GM12878 (cell line): ENCODE results near the gene MAVS.

Experiments
- CBX5 ChIP-seq: sonication (generic); IDR thresholded peaks from 2 replicates; pipeline ENCODE4 v1.6.1; 2016; ENCODE audit warnings: low read depth, moderate library complexity, mild to moderate bottlenecking, inconsistent platforms
- CTCF ChIP-seq, 3 experiments: IDR thresholded peaks in 2 of 3; conservative IDR thresholded peaks in 1 of 3; 2 replicates each; pipeline ENCODE4 v1.5.1; 2011; ENCODE audit warnings: low read depth in 3 of 3, low read length in 3 of 3, mild to moderate bottlenecking in 3 of 3, control low read depth in 2 of 3, moderate library complexity in 2 of 3, inconsistent platforms in 1 of 3, mixed read lengths in 1 of 3; ENCODE audit not compliant: control insufficient read depth in 2 of 3, insufficient read depth in 1 of 3; ENCODE audit errors: extremely low read depth in 1 of 3
- EED ChIP-seq: sonication (generic); IDR thresholded peaks from 2 replicates; pipeline ENCODE4 v1.6.1; 2016; ENCODE audit warnings: antibody characterized with exemption, low read depth
- FOS ChIP-seq: IDR thresholded peaks from 3 replicates; pipeline ENCODE4 v1.6.1; 2011; ENCODE audit warnings: borderline replicate concordance; ENCODE audit not compliant: insufficient read length; ENCODE audit errors: extremely low read depth
- FOXM1 ChIP-seq: IDR thresholded peaks from 2 replicates; pipeline ENCODE4 v1.6.1; 2012; ENCODE audit warnings: low read depth, mild to moderate bottlenecking, inconsistent platforms, low read length, moderate library complexity
- HDGF ChIP-seq: fragments of 450-650 bp; IDR thresholded peaks from 2 replicates; pipeline ENCODE4 v1.6.1; 2016; ENCODE audit warnings: antibody characterized with exemption
- POU2F2 ChIP-seq: IDR thresholded peaks from 3 replicates; pipeline ENCODE4 v1.6.1; 2011; ENCODE audit warnings: low read depth, mild to moderate bottlenecking, low read length, borderline replicate concordance
- ZBED1 ChIP-seq: IDR thresholded peaks from 2 replicates; pipeline ENCODE4 v1.6.1; 2016; ENCODE audit warnings: borderline replicate concordance
- ZNF274 ChIP-seq: IDR thresholded peaks from one replicate; pipeline ENCODE4 v1.8.0; 2011; ENCODE audit not compliant: insufficient read length, insufficient read depth
- ZZZ3 ChIP-seq: IDR thresholded peaks from 2 replicates; pipeline ENCODE4 v1.6.1; 2011; ENCODE audit warnings: low read depth; ENCODE audit not compliant: control insufficient read depth, insufficient read length

- TF ChIP-seq POU2F2, result no peak
- TF ChIP-seq ZNF274, result no peak
- TF ChIP-seq CBX5, result no peak
- no peak for TF ChIP-seq FOS
- no peak for TF ChIP-seq ZBED1
- no peak for TF ChIP-seq CTCF (IDR thresholded peaks at IDR 0.05 in 2 of 3, conservative IDR thresholded peaks at IDR 0.05 in 1 of 3; ENCODE audit: control insufficient read depth in 2 of 3, extremely low read depth in 1 of 3, insufficient read depth in 1 of 3, low read depth in 3 of 3, low read length in 3 of 3)
- no peak for TF ChIP-seq HDGF
- TF ChIP-seq EED, result no peak
- no peak for TF ChIP-seq FOXM1
- no peak for TF ChIP-seq ZZZ3
Measured at GRCh38 chr20:3828798-3829197, 17.8 kb upstream of the MAVS start.
